Left ventricle myocardium superior (tissue), 1 donor: Measurements from ENCODE around the gene CMIP. TPM values are rescaled to one million over a fixed set of nuclear protein-coding genes. Genes with fewer than 3 reads are reported as not detected.
"Not testable (repeated sequence)": the region's sequence is repeated elsewhere in the genome, so short reads cannot be mapped to it uniquely, and the experiment has no call there.

Experiments used
- ATAC-seq: fragments of 200-7000 bp; cut with Tn5 transposase; one replicate; pipeline ENCODE4 v1.9.1; 2020; ENCODE audit warnings: mild to moderate bottlenecking, moderate library complexity
- DNase-seq: peaks from one replicate; pipeline ENCODE4 v3.0.0-alpha.2; 2020
- intact Hi-C: fragments of 100-400 bp; cut with micrococcal nuclease; formaldehyde crosslinking; loops from one replicate; pipeline ENCODE4 v1.11.0; 2022
- total RNA-seq: library from RNA; stranded (reverse); fragmentation: NEBNext Ultra II Directional; extraction: Animal tissue kit (Norgen Biotek cat#: 25700); gene quantifications from one replicate; pipeline ENCODE4 v1.2.1, GENCODE V29; 2021
- donor health status: DM: no; HTN: yes; CAD: no; lungs with severe emphysema.

The CMIP gene
- total RNA-seq, 1 donor from 2014 or later, result 9.7 TPM

GRCh38 chr16:81565321-81566028, 120.9 kb downstream of the CMIP start:
- no peak for DNase-seq
- intact Hi-C loops, result no loop called here
- ATAC-seq, result no peak

- no peak for DNase-seq
- intact Hi-C loops, result no loop called here
- no peak for ATAC-seq
Observed at GRCh38 chr16:81566086-81567007, 121.7 kb downstream of the CMIP start.

- no peak for ATAC-seq
- intact Hi-C loops, result no loop called here
Observed at GRCh38 chr16:81567087-81567486, 122.5 kb downstream of the CMIP start.

GRCh38 chr16:81567987-81568748, 123.6 kb downstream of the CMIP start:
- ATAC-seq, result peak; percentile 82
- no peak for DNase-seq
- intact Hi-C loops, result no loop called here

More at GRCh38 chr16:81567087-81567486, 122.5 kb downstream of the CMIP start:
- DNase-seq, result no peak

GRCh38 chr16:81568749-81569087, 124.1 kb downstream of the CMIP start:
- ATAC-seq (no peak), DNase-seq (no peak)
- intact Hi-C loops, result no loop called here

GRCh38 chr16:81569361-81570034, 124.9 kb downstream of the CMIP start:
- no peak for ATAC-seq
- intact Hi-C loops, result no loop called here
- no peak for DNase-seq

- intact Hi-C loops, result no loop called here
- ATAC-seq (no peak), DNase-seq (no peak)
Observed at GRCh38 chr16:81570151-81570846, 125.7 kb downstream of the CMIP start.

- no peak for DNase-seq
- ATAC-seq, result no peak
- intact Hi-C loops, result no loop called here
Observed at GRCh38 chr16:81571175-81571574, 126.6 kb downstream of the CMIP start.

- ATAC-seq, result no peak
- DNase-seq, result no peak
- intact Hi-C loops, result no loop called here
Observed at GRCh38 chr16:81571592-81572385, 127.2 kb downstream of the CMIP start.

GRCh38 chr16:81572386-81573144, 128.0 kb downstream of the CMIP start:
- intact Hi-C loops, result no loop called here
- ATAC-seq (no peak), DNase-seq (no peak)

- DNase-seq (no peak), ATAC-seq (no peak)
Observed at GRCh38 chr16:81573533-81574020, 129.0 kb downstream of the CMIP start.

GRCh38 chr16:81574168-81574567, 129.6 kb downstream of the CMIP start:
- ATAC-seq (no peak), DNase-seq (no peak)
- intact Hi-C loops, result no loop called here

More at GRCh38 chr16:81573533-81574020, 129.0 kb downstream of the CMIP start:
- intact Hi-C loops, result no loop called here

GRCh38 chr16:81575307-81575706, 130.7 kb downstream of the CMIP start:
- no peak for DNase-seq
- no peak for ATAC-seq
- intact Hi-C loops, result no loop called here

GRCh38 chr16:81575834-81576233, 131.2 kb downstream of the CMIP start:
- ATAC-seq (no peak), DNase-seq (no peak)
- intact Hi-C loops, result no loop called here

GRCh38 chr16:81576696-81577095, 132.1 kb downstream of the CMIP start:
- intact Hi-C loops, result no loop called here
- no peak for DNase-seq
- no peak for ATAC-seq

GRCh38 chr16:81577272-81577671, 132.7 kb downstream of the CMIP start:
- ATAC-seq, DNase-seq, intact Hi-C loops: not testable (repeated sequence)

- ATAC-seq, result no peak
Observed at GRCh38 chr16:81578076-81578475, 133.5 kb downstream of the CMIP start.

More at GRCh38 chr16:81578076-81578475, 133.5 kb downstream of the CMIP start:
- no peak for DNase-seq
- intact Hi-C loops, result no loop called here
